ENCODE data around the gene PHF2.

Gene PHF2

GRCh38 chr9:93576258-93577077 lies at the start of gene PHF2:
TSS of gene PHF2 (plus strand) at chr9:93576584. CDS start at chr9:93576774, 190 bp downstream.
- DNase-seq = no peak

- DNase-seq = no peak
These were observed 45.0 kb upstream of the PHF2 start for GRCh38 chr9:93531374-93531773.

GRCh38 chr9:93532141-93532540 lies 44.2 kb upstream of the PHF2 start:
- DNase-seq = no peak

- no peak for DNase-seq
These were observed 42.5 kb upstream of the PHF2 start for GRCh38 chr9:93533863-93534262.

DNA sequence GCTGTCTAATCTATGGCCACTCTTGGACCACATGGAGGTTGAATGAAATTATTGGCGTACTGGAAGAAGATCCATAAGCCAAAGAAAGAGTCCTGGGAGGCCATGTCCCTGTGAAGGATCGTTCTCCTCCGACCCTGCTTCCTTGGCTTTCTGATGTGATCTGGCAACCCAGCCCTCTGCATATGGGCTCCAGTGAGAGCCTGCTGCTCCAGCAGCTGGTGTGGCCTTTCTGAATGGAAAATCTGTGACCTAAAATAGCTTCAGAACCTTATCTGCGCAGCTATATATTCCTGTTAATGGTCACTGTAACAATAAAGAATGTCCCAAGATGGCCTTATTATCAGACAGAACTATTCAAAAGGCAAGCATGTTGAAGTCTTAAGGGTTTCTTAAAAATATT lies 40.2 kb upstream of the PHF2 start:
- no peak for DNase-seq

- DNase-seq = no peak
These were observed 39.5 kb upstream of the PHF2 start for GRCh38 chr9:93536874-93537273.

DNA sequence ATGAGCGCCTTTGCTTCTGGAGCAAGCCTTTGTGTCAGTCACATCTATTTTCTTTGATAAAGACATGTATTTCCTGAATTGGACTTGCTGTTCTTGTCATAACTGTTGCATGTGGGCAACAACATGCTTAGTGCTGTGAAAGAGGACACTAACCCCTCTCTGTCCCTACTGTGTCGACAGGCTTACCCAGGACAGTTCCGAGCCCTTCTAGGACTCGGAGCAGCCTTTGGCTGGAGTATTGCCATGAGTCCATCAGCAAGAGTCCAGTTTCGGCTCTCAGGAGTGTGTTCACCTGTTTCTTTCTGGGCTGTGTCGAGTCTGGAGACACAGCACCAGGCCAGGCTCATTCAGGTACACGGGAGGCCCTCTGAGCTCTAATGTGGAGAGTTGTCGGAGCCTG lies 36.1 kb upstream of the PHF2 start:
- no peak for DNase-seq

DNA sequence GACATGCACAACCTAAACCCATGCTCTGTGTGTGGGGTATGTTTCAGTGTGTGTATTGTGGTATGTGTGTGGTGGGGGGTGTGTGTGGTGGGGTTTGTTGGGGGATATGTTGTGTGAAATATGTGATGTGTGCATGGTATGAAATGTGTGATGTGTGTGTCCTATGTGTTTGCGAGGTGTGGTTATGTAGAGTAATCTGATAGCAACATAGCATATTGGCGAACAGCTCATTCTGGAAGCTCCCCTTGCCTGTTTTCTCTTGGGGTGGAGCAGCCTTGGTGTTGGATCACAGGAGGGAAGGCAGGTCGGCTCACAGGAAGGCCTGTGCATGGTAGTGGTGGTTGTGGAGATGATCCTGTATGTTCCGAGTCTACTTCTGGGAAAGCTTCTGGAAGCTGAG lies 35.4 kb upstream of the PHF2 start:
- no peak for DNase-seq

- no peak for DNase-seq
These were observed 34.6 kb upstream of the PHF2 start for GRCh38 chr9:93541581-93542349.

GRCh38 chr9:93543117-93543516 lies 33.3 kb upstream of the PHF2 start:
- DNase-seq = no peak

DNA sequence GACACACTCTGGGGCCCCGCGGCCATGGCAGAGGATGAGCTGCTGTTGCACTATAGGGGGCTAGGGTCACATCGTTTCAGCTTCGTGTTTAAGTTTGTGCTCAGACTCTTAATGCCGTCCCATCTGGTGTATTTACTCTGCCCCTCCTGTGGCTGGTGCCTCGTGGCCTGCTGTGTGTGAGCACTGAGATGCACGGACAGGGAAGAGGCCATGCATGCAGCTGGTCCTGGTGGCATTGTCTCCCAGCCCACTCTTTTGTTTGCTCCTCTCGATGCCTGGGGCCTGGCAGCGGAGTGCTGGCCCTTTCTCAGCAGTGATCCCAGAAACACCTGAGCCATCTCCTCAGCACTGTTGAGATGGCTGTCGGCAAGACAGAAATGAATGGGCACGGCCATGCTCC lies 30.0 kb upstream of the PHF2 start:
- no peak for DNase-seq

DNA sequence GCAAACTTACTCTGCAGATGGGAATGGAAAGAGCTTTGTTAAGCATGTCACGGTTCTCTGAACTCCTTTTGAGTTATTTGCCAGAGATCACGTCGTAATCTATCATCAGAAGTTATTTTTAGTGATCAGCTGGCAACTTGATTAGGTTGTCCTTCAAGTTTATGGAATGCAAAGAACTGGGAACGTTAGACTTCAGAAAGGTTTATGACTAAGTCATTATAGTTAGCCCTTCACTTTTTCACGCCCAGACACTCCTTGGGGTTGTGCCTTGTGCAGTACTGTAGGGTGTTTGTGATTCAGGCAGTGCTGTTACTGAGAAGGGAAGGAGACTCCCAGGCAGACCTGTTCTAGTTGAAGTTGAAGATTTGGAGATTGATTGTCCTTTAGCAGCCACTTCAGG lies 26.8 kb upstream of the PHF2 start:
- DNase-seq = no peak

GRCh38 chr9:93552923-93553322 lies 23.5 kb upstream of the PHF2 start:
- DNase-seq = no peak

DNA sequence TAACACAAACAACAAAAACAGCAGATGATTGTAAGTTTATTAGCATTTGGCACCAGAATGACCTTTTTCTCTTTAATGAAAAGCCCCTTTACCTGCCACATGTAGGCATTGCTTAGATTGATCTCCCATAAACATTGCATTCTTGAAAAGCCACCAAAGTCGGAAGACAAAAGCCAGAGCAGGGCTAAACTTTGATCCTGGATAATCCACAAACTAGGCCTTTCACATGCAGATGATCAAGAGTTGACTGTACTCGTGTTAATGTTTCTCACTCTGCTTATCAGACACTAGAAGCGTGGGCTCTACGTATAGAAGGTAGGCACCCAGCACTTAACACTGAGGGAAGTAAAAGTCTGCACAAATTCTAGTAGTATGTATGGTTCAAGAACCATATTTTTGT lies 21.0 kb upstream of the PHF2 start:
- no peak for DNase-seq

DNA sequence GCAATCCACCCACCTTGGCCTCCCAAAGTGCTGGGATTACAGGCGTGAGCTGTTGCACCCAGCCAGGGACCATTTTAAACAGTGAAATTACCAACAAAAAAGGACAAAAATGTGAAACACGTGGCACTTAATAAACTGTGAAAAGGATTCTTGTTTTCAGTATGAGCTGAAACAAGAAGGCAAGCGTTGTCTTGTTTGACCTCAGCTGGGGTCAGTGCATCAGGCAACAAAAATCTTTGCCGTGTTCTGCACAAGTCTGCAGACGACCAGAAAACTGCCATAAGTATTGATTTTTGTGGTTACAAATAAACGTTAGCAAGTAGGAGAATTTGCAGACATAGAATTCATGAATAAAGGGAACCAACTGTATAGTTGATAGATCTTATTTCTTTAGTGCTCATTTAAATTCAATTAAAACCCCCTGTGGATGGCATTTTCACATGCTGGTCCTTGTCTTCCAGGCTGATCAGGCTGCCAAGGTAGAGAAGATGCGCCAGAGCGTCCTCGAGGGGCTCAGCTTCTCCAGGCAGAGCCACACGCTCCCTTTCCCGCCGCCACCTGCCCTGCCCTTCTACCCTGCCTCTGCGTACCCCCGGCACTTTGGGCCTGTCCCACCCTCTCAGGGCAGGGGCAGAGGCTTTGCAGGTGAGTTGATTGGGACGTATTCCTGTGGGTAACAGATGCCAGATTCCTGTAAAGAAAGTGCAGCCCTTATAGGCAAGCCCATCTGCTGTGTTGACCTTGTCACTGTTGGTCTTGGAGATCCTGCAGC lies 18.8 kb upstream of the PHF2 start:
- DNase-seq = no peak

DNA sequence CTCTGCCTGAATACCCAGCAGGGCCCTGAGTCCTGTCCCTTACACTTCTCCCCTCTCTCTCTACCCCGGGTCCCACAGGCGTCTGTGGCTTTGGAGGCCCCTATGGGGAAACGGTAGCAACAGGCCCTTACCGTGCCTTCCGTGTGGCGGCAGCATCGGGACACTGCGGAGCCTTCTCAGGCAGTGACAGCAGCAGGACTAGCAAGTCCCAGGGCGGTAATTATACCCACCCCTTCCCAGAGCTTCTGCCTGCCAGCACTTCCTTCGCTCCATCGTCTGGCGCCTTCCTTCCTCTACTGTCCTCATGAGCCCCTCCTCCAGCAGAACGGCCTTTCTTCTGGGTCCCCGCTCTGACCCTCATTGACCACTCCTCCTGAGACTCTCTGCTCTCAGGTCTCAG lies 17.9 kb upstream of the PHF2 start:
- DNase-seq = no peak

DNA sequence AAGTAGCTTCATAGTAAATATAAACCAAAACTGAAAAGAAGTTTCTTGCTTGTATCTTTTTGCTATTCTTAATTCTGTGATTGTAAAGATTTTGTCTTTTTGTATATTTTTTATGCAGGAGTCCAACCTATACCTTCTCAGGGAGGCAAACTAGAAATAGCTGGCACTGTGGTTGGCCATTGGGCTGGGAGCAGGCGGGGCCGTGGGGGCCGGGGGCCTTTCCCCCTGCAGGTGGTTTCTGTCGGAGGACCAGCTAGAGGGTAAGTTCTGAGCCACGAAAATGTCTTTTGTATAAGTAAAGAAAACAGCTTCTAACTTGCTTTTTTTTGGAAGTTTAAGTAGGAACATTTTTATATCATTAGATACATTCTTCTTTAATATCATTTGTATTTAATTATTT lies 15.4 kb upstream of the PHF2 start:
- no peak for DNase-seq

DNA sequence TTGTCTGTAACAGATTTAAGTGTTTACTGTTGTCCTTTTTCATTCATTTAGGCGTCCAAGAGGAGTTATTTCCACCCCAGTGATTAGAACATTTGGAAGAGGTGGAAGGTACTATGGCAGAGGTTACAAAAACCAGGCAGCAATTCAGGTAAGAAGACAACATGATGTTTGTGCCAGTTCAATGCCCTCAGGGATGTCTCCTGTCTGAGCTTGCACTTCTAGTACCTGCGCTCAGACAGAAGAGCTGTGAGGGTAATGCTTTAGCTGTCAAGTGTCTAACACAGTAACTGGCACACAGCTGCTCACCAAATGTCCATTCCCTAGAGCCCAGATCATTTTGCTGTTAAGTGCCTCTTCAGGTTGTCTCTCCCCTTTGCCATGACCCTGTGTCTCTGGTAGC lies 14.2 kb upstream of the PHF2 start:
- DNase-seq = no peak

- DNase-seq = no peak
These were observed 11.3 kb upstream of the PHF2 start for GRCh38 chr9:93565089-93565488.

GRCh38 chr9:93566408-93567270 lies 9.7 kb upstream of the PHF2 start:
- peak; percentile 82 for DNase-seq

DNA sequence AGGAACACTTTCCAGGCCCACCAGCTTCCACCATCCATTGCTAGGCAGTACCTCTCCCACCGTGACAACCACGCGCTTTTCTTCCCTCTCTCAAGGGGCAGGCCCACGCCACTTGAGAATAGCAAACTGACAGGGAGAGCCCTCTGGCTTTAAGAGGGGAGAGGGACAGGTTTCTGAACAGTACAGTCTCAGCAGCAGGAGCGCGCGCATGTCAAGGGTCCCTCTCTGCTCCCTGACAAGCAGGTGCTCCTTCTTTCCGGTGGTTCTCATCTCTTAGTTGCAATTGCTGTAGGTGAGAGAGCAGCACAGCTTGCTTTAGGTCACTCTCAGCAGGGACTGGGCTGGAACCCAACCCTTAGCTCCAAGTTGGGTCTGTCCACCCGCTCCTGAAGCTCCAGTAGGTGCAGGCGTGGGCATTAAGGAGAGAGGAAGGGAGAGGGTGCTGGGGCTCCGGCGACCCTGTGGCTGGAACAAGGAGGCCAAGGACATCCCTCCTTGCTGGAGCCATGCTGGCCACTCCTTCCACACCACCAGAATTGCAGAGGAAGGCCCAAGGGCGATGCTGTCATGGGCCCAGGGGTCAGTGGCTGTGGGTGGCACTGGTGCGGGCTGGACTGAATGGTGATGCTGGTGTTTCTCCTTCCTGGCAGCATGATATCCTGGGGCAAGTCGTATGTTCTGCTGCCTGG lies 9.0 kb upstream of the PHF2 start:
- no peak for DNase-seq

DNA sequence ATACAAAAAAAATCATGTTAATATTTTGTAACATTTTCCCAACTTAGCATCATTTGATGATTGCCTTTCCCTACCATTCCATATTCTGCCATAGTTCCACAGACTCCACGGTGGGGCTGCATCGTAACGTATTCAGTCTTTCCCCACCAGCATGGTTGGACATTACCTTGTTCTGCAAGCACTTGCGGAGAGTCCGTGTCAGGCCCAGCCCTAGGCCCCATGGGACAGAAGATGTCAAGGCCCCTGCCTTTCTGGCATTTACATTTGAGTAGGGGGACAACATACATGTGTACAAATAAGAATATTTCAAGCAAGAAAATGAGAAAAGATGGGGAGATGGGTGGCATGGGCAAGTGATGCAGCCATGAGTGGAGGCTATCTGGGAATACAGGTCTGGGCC lies 8.2 kb upstream of the PHF2 start:
- DNase-seq = no peak

Data from DMS 273 treated with DMSO at 0.1 percent for 48 hours (cell line).